GM18867 (cell line): ENCODE results near the gene PCNX4.

ENCODE experiments used
- ATAC-seq: cut with Tn5 transposase; IDR thresholded peaks from one replicate; pipeline ENCODE4 v1.9.1; 2021; ENCODE audit warnings: mild to moderate bottlenecking, moderate library complexity; ENCODE audit not compliant: unreplicated experiment

PCNX4 gene

GRCh38 chr14:60204104-60204842 is 112.5 kb downstream of the PCNX4 start:
- ATAC-seq, result peak; percentile 85

- peak; percentile 55 for ATAC-seq
Measured at GRCh38 chr14:60204843-60205774, 113.4 kb downstream of the PCNX4 start.

- ATAC-seq, result no peak
Measured at GRCh38 chr14:60206249-60206670, 114.5 kb downstream of the PCNX4 start.

DNA sequence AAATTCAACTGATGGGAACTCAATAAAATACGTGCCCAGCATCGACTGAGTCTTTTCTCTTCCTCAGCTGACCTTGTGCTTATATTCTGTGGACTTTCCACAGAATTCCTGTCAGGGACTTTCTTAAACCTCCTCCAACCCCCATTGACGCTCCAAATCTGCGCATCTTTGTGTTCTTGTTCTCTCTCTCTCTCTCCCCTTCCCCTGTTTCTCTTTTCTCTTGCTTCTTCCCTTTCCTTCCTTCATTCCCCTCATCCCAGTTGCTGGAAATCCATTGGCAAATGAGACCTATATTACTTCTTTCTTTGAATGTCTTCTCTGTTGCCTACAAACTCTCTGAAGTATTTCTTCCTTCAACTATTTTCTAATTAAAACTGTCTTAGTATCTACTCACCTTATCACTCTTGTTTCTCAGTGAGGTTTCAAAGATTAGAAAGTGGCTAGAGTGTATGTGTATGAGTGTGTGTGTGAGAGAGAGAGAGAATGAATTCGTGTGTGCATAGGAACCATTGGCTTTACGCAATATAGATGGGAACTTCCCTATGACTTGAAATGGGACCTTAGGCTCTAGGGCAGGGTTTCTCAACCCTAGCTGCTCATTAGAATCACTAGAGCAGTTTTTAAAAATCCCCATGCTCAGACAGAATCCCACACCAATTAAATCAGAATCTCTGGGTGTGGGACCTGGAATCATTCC is 115.3 kb downstream of the PCNX4 start:
- peak; percentile 23 for ATAC-seq

DNA sequence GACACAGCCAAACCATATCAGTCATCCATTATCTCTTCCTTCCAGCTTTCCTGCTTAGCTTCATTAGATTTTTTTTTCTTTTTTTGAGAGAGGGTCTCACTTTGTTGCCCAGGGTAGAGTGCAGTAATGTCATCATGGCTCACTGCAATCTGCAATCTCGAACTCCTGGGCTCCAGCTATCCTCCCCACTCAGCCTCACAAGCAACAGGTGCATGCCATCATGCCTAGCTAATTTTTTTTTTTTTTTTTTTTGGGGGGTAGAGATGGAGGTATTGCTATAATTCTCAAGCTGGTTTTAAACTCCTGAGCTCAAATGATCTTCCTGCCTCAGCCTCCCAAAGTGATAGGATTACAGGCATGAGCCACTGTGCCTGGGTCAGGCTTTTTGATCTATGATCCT is 119.0 kb downstream of the PCNX4 start:
- ATAC-seq, result no peak

- ATAC-seq, result no peak
Measured at GRCh38 chr14:60211153-60211552, 119.4 kb downstream of the PCNX4 start.

DNA sequence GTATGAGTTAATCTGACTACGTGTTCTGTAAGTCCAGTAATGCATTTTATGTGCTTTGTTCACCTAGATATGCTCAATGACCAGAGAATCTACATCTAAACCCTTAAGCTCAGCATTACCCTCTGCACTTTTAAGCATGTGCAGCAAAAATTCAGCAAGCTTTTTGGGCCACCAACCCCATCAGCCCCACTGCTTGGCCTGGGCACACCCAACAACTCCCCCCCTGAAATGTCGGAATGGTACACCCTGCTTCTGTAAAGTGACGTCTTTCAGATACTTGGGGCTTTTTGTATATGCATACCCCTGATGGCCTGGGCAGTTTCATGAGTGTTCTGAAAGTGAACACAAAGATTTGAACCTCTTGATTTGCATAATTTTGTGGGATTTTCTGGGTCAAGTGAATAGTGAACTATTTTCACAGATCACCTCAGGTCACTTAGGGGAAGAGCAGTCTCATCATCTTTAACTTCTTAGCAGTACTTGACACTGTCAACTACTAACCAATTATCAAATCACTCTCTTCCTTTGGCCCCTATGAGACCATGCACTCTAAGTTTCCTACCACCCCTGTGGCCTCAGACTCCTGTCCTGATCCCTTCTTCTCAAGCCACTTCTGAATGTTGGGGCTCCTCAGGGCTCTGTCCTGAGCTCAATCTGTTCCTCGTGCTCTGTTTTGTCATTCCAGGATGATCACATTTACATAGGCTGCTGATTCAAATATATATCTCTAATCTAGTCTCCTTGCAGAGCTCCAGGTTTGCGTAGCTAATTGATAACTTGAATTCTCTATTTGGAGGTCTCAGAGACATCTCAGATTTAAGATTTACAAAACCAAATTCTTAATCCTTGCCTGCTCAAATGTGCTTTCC is 121.0 kb downstream of the PCNX4 start:
- ATAC-seq, result peak; percentile 94

DNA sequence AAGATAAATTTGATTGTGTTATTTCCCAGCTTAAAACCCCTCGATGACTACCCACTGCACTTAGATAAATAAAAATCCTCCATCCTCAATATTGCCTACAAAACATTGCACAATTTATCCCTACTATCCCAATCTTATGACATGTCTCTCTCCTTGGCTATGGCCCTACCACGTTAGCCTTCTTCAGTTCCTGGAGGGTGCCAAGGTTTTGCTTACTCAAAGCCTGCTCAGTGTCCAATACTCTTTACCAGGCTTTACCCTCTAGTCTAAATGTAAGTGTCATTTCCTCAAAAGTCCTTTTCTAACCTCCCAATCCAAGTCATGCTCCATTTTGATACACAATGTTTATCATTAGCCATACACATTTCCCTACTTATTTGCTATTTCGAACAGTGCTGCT is 122.3 kb downstream of the PCNX4 start:
- no peak for ATAC-seq

- no peak for ATAC-seq
Measured at GRCh38 chr14:60214415-60215126, 122.8 kb downstream of the PCNX4 start.

GRCh38 chr14:60215127-60215444 is 123.4 kb downstream of the PCNX4 start:
- ATAC-seq, result no peak

DNA sequence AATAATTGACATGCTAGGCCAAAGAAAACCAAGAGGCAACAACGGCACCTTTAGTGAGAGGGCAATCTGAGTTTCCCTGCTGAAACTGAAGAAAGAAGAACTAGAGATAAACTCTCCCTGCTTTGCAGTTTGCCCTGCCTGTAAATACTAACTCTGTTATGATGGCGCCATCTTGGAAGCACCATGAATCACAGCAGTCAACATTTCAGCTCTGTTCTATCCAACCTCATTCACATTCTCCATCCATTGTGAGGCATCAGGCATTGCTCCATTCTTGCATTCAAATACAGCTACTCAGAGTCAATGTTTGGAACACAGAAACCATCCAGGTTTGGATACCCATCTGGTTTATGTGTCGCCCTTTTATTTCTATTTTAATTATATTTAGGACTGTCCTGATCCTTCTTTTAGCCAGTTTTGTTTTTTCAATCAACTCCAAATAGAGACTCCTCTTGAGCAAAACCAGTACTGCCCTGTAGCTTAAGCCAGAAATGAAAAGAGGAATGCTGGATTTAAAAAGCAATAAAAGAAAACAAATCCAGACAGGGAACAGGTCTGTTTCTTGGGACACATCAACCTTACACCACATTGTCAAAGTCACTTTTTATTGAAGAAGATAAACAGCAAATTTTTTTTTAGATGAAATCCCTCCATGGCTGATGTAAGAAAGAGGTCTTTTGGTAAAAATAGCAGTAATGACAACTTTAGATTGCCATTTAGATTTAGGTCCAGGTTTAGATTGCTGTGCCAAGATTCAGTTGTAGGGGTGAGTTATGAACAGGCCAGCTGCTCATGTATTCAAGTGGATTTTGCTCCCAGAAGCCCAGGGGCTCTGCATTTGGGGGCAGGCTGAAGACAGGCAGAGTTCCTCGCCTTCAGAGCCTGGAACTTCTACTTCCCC is 124.0 kb downstream of the PCNX4 start:
- no peak for ATAC-seq

- no peak for ATAC-seq
Measured at GRCh38 chr14:60217713-60218112, 126.0 kb downstream of the PCNX4 start.
